ENCODE measurements around the gene B3GLCT.

GRCh38 chr13:31369213-31369612 lies 169.4 kb downstream of the B3GLCT start:
- no peak for TF ChIP-seq EZH2phosphoT487 (IDR thresholded peaks at IDR 0.05; ENCODE audit: insufficient read depth, low read depth)
- no peak for TF ChIP-seq EZH2 (IDR thresholded peaks at IDR 0.05; ENCODE audit: insufficient read depth, poor library complexity, severe bottlenecking)

Data from GM23248 (cell line).